H9 (cell line): Measurements from ENCODE around the gene MX1. TPM values are rescaled to one million over a fixed set of nuclear protein-coding genes. Genes with fewer than 3 reads are reported as not detected.

Experiments
- DNase-seq: peaks from one replicate; pipeline ENCODE4 v3.0.0-alpha.2; 2017
- H2AFZ ChIP-seq: one replicate; pipeline ENCODE4 v1.6.1; 2013; ENCODE audit warnings: mild to moderate bottlenecking, low read length, control low read depth, moderate library complexity
- H2AK5ac ChIP-seq: 2 replicates; pipeline ENCODE4 v1.6.1; 2013; ENCODE audit warnings: low read length, control low read depth, mixed read lengths; ENCODE audit not compliant: insufficient read length
- H2BK120ac ChIP-seq: one replicate; pipeline ENCODE4 v1.6.1; 2013; ENCODE audit warnings: low read depth, mild to moderate bottlenecking, low read length, control low read depth, inconsistent platforms; ENCODE audit not compliant: poor library complexity, severe bottlenecking
- H2BK12ac ChIP-seq: 2 replicates; pipeline ENCODE4 v1.6.1; 2013; ENCODE audit warnings: low read length, control low read depth, mixed read lengths, low read depth; ENCODE audit not compliant: insufficient read length
- H2BK15ac ChIP-seq: 2 replicates; pipeline ENCODE4 v1.6.1; 2013; ENCODE audit warnings: low read depth, low read length, control low read depth
- H2BK20ac ChIP-seq: one replicate; pipeline ENCODE4 v1.6.1; 2013; ENCODE audit warnings: low read depth, mild to moderate bottlenecking, low read length, control low read depth, inconsistent platforms; ENCODE audit not compliant: poor library complexity, severe bottlenecking
- H2BK5ac ChIP-seq: 2 replicates; pipeline ENCODE4 v1.6.1; 2013; ENCODE audit warnings: low read length, control low read depth, mixed read lengths; ENCODE audit not compliant: insufficient read length
- H3K14ac ChIP-seq: 2 replicates; pipeline ENCODE4 v1.6.1; 2013; ENCODE audit warnings: low read length, control low read depth; ENCODE audit not compliant: insufficient read depth
- H3K18ac ChIP-seq: 2 replicates; pipeline ENCODE4 v1.6.1; 2013; ENCODE audit warnings: low read depth, mild to moderate bottlenecking, mixed read lengths, low read length, control low read depth; ENCODE audit not compliant: insufficient read length
- H3K23ac ChIP-seq: 2 replicates; pipeline ENCODE4 v1.6.1; 2013; ENCODE audit warnings: low read length, control low read depth, mixed read lengths, low read depth; ENCODE audit not compliant: insufficient read length
- H3K23me2 ChIP-seq: 2 replicates; pipeline ENCODE4 v1.6.1; 2013; ENCODE audit warnings: low read depth, mild to moderate bottlenecking, mixed read lengths, low read length, control low read depth; ENCODE audit not compliant: insufficient read length, poor library complexity, severe bottlenecking
- H3K27ac ChIP-seq: 2 replicates; pipeline ENCODE4 v1.5.1; 2013; ENCODE audit warnings: low read length, control low read depth, mixed read lengths, low read depth; ENCODE audit not compliant: insufficient read length
- H3K27me3 ChIP-seq: 2 replicates; pipeline ENCODE4 v1.6.1; 2013; ENCODE audit warnings: low read length, control low read depth, inconsistent platforms; ENCODE audit not compliant: insufficient read depth
- H3K4ac ChIP-seq: 2 replicates; pipeline ENCODE4 v1.6.1; 2013; ENCODE audit warnings: low read depth, mild to moderate bottlenecking, control low read depth, inconsistent platforms, low read length, moderate library complexity
- H3K4me1 ChIP-seq: 2 replicates; pipeline ENCODE4 v1.6.1; 2013; ENCODE audit warnings: low read length, control low read depth, inconsistent platforms; ENCODE audit not compliant: insufficient read depth
- H3K4me2 ChIP-seq: 2 replicates; pipeline ENCODE4 v1.6.1; 2013; ENCODE audit warnings: low read length, control low read depth, mixed read lengths; ENCODE audit not compliant: insufficient read length, insufficient read depth
- H3K56ac ChIP-seq: 2 replicates; pipeline ENCODE4 v1.6.1; 2013; ENCODE audit warnings: low read depth, mild to moderate bottlenecking, mixed read lengths, low read length, control low read depth; ENCODE audit not compliant: insufficient read length
- H3K79me1 ChIP-seq: 2 replicates; pipeline ENCODE4 v1.6.1; 2013; ENCODE audit warnings: low read depth, mild to moderate bottlenecking, moderate library complexity, low read length, control low read depth, inconsistent platforms; ENCODE audit not compliant: insufficient read depth, poor library complexity, severe bottlenecking
- H3K79me2 ChIP-seq: 2 replicates; pipeline ENCODE4 v1.6.1; 2013; ENCODE audit warnings: low read length, control low read depth, inconsistent platforms; ENCODE audit not compliant: insufficient read depth
- H3K9ac ChIP-seq: 2 replicates; pipeline ENCODE4 v1.6.1; 2013; ENCODE audit warnings: low read length, control low read depth, mixed read lengths; ENCODE audit not compliant: insufficient read length; ENCODE audit errors: extremely low read depth
- H3K9me3 ChIP-seq: one replicate; pipeline ENCODE4 v1.6.1; 2013; ENCODE audit warnings: low read depth, low read length, inconsistent platforms; ENCODE audit not compliant: control insufficient read depth
- H3T11ph ChIP-seq: one replicate; pipeline ENCODE4 v1.6.1; 2013; ENCODE audit warnings: mild to moderate bottlenecking, low read length, control low read depth, inconsistent platforms
- H4K20me1 ChIP-seq: one replicate; pipeline ENCODE4 v1.6.1; 2013; ENCODE audit not compliant: control insufficient read depth, insufficient read length, insufficient read depth
- H4K5ac ChIP-seq: 2 replicates; pipeline ENCODE4 v1.6.1; 2013; ENCODE audit warnings: low read depth, mild to moderate bottlenecking, mixed read lengths, low read length, control low read depth; ENCODE audit not compliant: insufficient read length
- H4K8ac ChIP-seq: replicated peaks from 2 replicates; pipeline ENCODE4 v1.6.1; 2013; ENCODE audit warnings: low read length, control low read depth, mixed read lengths, low read depth; ENCODE audit not compliant: insufficient read length
- H4K91ac ChIP-seq: 2 replicates; pipeline ENCODE4 v1.6.1; 2013; ENCODE audit warnings: low read depth, mild to moderate bottlenecking, moderate library complexity, mixed read lengths, low read length, control low read depth; ENCODE audit not compliant: insufficient read length
- H3K27ac Mint-ChIP-seq, 3 experiments: 2 replicates in 2 of 3; 3 replicates in 1 of 3; pipeline ENCODE4 v1.8.0; 2020 to 2021; ENCODE audit warnings: mixed read lengths in 3 of 3, mild to moderate bottlenecking in 1 of 3, moderate library complexity in 1 of 3
- H3K27me3 Mint-ChIP-seq: 2 replicates; pipeline ENCODE4 v1.8.0; 2021; ENCODE audit warnings: low read depth, mild to moderate bottlenecking, moderate library complexity, mixed read lengths
- H3K36me3 Mint-ChIP-seq, 3 experiments: 2 replicates in 2 of 3; 3 replicates in 1 of 3; pipeline ENCODE4 v1.8.0; 2020 to 2021; ENCODE audit warnings: low read depth in 3 of 3, mixed read lengths in 3 of 3; ENCODE audit not compliant: insufficient read depth in 1 of 3
- H3K4me1 Mint-ChIP-seq, 2 experiments: 2 replicates each; pipeline ENCODE4 v1.8.0; 2020; ENCODE audit warnings: mixed read lengths in 2 of 2
- H3K4me3 Mint-ChIP-seq, 2 experiments: 2 replicates in 1 of 2; 3 replicates in 1 of 2; pipeline ENCODE4 v1.8.0; 2020 to 2021; ENCODE audit warnings: mild to moderate bottlenecking in 2 of 2, mixed read lengths in 2 of 2, moderate library complexity in 1 of 2
- H3K9me3 Mint-ChIP-seq, 2 experiments: 2 replicates in 1 of 2; 3 replicates in 1 of 2; pipeline ENCODE4 v1.8.0; 2020; ENCODE audit warnings: mild to moderate bottlenecking in 2 of 2, mixed read lengths in 2 of 2, moderate library complexity in 1 of 2
- WGBS: extraction: QIAGEN DNeasy Blood & Tissue Kit; methylation state at CpG from one replicate; pipeline ENCODE4 v1.1.7; 2013; ENCODE audit warnings: missing lambda C conversion rate, low lambda C conversion rate, mixed read lengths; ENCODE audit not compliant: insufficient read length; ENCODE audit errors: extremely low coverage; 5-methylcytosine and 5-hydroxymethylcytosine counted together
- total RNA-seq: library from RNA; stranded (reverse); gene quantifications from 2 replicates; pipeline ENCODE4 v1.2.1, GENCODE V29; 2021
- TF ChIP-seq, protein P1 (sequence below): fragments of 200-600 bp; sonication (generic); conservative IDR thresholded peaks from 3 replicates; pipeline ENCODE4 v1.8.0; 2021; ENCODE audit warnings: antibody characterized with exemption, mild to moderate bottlenecking

Gene MX1
- total RNA-seq, 1 experiment from 2014 or later: 6.3 TPM

DNA sequence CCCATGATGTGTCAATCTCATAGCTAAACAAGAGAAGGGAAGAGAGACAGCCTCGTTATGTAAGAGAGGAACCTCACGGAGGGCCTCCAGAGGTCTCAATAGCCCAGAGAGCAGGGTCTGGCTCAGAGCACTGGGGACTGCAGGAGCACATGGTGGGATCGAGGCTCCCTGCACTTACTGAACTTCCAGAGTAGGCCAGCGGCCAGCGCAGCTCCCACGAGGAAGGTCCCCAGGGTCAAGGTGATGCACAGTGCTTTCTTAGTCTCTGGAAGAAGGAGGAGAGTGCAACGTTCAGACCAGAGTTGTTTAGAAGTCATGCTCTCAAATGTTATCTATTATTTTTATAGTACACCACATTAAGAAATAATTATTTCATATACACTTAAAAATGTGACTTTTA, 63.3 kb downstream of the MX1 start:
- Histone ChIP-seq H2BK120ac (no peak overlapping the region), H3K9me3 (no peaks in the 10 kb centered on the region), H4K8ac (no peak overlapping the region), H4K20me1 (no peaks in the 10 kb centered on the region), H2AK5ac (no peak overlapping the region), H4K5ac (no peak overlapping the region), H3K27ac (no peak overlapping the region), H2BK5ac (no peak overlapping the region), H3T11ph (no peak overlapping the region), H3K4me1 (no peaks in the 10 kb centered on the region), H3K14ac (no peak overlapping the region), H3K79me1 (no peaks in the 10 kb centered on the region), H2AFZ (no peak overlapping the region), H2BK12ac (no peak overlapping the region), H3K4me2 (no peak overlapping the region), H3K9ac (no peak overlapping the region), H4K91ac (no peak overlapping the region), H3K18ac (no peak overlapping the region), H3K56ac (no peak overlapping the region), H3K23me2 (no peaks in the 10 kb centered on the region), H3K27me3 (no peaks in the 10 kb centered on the region), H2BK20ac (no peak overlapping the region), H2BK15ac (no peak overlapping the region), H3K79me2 (no peaks in the 10 kb centered on the region), H3K4ac (no peak overlapping the region), H3K23ac (no peak overlapping the region)
- peaks cover 9% of the 10 kb centered on the region in 2 experiments; a peak in 3 of 4 replicates for H3K4me1 Mint-ChIP-seq
- H3K27me3 Mint-ChIP-seq: no peaks in the 10 kb centered on the region
- H3K9me3 Mint-ChIP-seq: no peaks in the 10 kb centered on the region
- no CpG with 5 or more reads among the region's 7 CpGs for WGBS
- H3K4me3 Mint-ChIP-seq: no peak overlapping the region
- TF ChIP-seq, protein P1, sequence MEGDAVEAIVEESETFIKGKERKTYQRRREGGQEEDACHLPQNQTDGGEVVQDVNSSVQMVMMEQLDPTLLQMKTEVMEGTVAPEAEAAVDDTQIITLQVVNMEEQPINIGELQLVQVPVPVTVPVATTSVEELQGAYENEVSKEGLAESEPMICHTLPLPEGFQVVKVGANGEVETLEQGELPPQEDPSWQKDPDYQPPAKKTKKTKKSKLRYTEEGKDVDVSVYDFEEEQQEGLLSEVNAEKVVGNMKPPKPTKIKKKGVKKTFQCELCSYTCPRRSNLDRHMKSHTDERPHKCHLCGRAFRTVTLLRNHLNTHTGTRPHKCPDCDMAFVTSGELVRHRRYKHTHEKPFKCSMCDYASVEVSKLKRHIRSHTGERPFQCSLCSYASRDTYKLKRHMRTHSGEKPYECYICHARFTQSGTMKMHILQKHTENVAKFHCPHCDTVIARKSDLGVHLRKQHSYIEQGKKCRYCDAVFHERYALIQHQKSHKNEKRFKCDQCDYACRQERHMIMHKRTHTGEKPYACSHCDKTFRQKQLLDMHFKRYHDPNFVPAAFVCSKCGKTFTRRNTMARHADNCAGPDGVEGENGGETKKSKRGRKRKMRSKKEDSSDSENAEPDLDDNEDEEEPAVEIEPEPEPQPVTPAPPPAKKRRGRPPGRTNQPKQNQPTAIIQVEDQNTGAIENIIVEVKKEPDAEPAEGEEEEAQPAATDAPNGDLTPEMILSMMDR: no peak
- H3K27ac Mint-ChIP-seq: no peak overlapping the region; a peak in 1 of 7 replicates
- peaks cover 7 to 57% (median 42%) of the 10 kb centered on the region in 3 experiments; a peak in 5 of 7 replicates for H3K36me3 Mint-ChIP-seq
- no peak for DNase-seq
